Spleen (tissue), 7 donors: Measurements from ENCODE around the gene DLEC1.

Experiments used
- CTCF ChIP-seq, 11 experiments: fragments of 200-600 bp in 7 of 11; fragments of 450-650 bp in 4 of 11; sonication (generic) in 4 of 11; IDR thresholded peaks in 8 of 11; conservative IDR thresholded peaks in 3 of 11; 1 replicate in 7 of 11; 2 replicates in 4 of 11; pipeline versions ENCODE4 v1.4.0 to v1.8.0; 2016 to 2021; ENCODE audit warnings: antibody characterized with exemption in 11 of 11, inconsistent platforms in 4 of 11, mild to moderate bottlenecking in 1 of 11
- POLR2A ChIP-seq, 3 donors: fragments of 450-650 bp; IDR thresholded peaks; one replicate each; pipeline ENCODE4 v1.5.1; 2017; ENCODE audit warnings: antibody characterized with exemption in 3 of 3, mild to moderate bottlenecking in 1 of 3
- POLR2AphosphoS5 ChIP-seq, 3 donors: sonication (generic); formaldehyde crosslinking; IDR thresholded peaks; one replicate each; pipeline ENCODE4 v1.5.1; 2017; ENCODE audit warnings: antibody characterized with exemption in 3 of 3
- donor health status: DM: no; HTN: no; CAD: no; lungs with moderate emphysema.
- donor health status: DM: no; HTN: no; CAD: no.
- donor health status: DM: no; HTN: no; CAD: no.

- TF ChIP-seq CTCF (IDR thresholded peaks at IDR 0.05 in 8 of 11, conservative IDR thresholded peaks at IDR 0.05 in 3 of 11) = no peak
- TF ChIP-seq POLR2A (IDR thresholded peaks at IDR 0.05) = no peak
- no peak for TF ChIP-seq POLR2AphosphoS5 (IDR thresholded peaks at IDR 0.05)
Observed at GRCh38 chr3:38084334-38085310, 45.6 kb downstream of the DLEC1 start.
